ENCODE measurements around the gene JADE2.
A peak's percentile ranks its signal among the peaks of the same experiment; 100 is the strongest.

JADE2 gene

DNA sequence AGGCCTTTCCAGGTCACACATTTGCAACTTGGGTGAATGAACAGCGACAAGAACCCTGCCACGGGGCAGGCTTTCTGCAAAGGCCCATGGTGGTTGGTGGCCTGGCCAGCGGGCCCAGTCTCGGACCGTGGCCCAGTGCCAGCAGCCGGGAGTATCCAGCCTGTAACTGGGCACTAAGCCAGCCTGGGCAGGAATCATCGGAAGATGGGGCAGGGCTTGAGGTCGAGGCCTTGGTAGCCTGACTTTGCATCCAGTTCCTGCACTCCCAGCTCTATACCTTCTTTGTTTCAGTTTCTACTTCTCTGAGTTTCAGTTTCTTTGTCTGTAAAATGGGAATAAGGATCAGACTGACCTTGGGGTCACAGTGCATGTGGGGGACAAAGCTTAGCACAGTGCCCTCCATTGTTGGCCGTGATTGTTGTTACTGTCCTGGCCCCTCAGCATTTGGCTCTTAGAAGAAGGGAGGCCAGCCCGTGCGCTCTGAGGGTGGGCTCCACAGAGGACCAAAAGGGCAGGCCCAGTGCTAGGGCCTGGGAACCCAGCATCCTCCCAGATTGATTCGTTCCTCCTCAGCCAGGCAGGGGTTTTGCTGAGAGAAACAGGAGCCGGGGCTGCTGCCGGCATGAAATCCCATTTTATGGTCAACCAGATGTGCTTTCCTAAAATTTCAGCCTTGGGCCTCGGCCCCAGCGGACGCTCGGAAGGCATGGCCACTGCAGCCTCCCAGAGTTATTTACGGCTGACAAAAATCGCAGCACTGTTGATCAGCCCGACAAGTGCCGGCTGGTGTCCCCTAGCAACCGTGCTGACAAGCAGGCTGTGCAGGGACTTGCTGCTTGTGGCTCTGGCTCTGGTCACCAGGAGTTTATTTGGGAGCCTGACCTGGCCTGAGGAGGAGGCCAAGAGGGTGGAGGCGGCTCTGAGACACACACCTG lies 43.6 kb downstream of the JADE2 start:
- TF ChIP-seq TCF12 (IDR thresholded peaks at IDR 0.05; ENCODE audit: low read depth) (no peak), NFIC (IDR thresholded peaks at IDR 0.05) (peak; percentile 85)

GRCh38 chr5:134569758-134570364 lies 44.4 kb downstream of the JADE2 start:
- TF ChIP-seq EP300 (IDR thresholded peaks at IDR 0.05; ENCODE audit: borderline replicate concordance) = no peak
- TF ChIP-seq EGR1 (IDR thresholded peaks at IDR 0.05) = no peak
- no peak for TF ChIP-seq REST (IDR thresholded peaks at IDR 0.05; ENCODE audit: low read depth)
- TF ChIP-seq NFIC (IDR thresholded peaks at IDR 0.05) = no peak
- no peak for TF ChIP-seq CREB1 (IDR thresholded peaks at IDR 0.05; ENCODE audit: low read depth)
- no peak for TF ChIP-seq MAX (IDR thresholded peaks at IDR 0.05)
- TF ChIP-seq CEBPB (IDR thresholded peaks at IDR 0.05) = no peak
- TF ChIP-seq FOXM1 (IDR thresholded peaks at IDR 0.05; ENCODE audit: borderline replicate concordance, low read depth) = no peak
- TF ChIP-seq TCF12 (IDR thresholded peaks at IDR 0.05; ENCODE audit: low read depth) = no peak
- no peak for TF ChIP-seq TAF1 (IDR thresholded peaks at IDR 0.05; ENCODE audit: low read depth)
- TF ChIP-seq TEAD4 (IDR thresholded peaks at IDR 0.05) = no peak
- no peak for TF ChIP-seq ZBTB7A (IDR thresholded peaks at IDR 0.05; ENCODE audit: low read depth)
- TF ChIP-seq RAD21 (IDR thresholded peaks at IDR 0.05; ENCODE audit: low read depth) = no peak
- no peak for TF ChIP-seq YY1 (IDR thresholded peaks at IDR 0.05; ENCODE audit: low read depth)
- no peak for TF ChIP-seq USF1 (IDR thresholded peaks at IDR 0.05)

- TF ChIP-seq NFIC (IDR thresholded peaks at IDR 0.05) (no peak), TAF1 (IDR thresholded peaks at IDR 0.05; ENCODE audit: low read depth) (no peak), FOXM1 (IDR thresholded peaks at IDR 0.05; ENCODE audit: borderline replicate concordance, low read depth) (no peak), USF1 (IDR thresholded peaks at IDR 0.05) (no peak), MAX (IDR thresholded peaks at IDR 0.05) (no peak), CREB1 (IDR thresholded peaks at IDR 0.05; ENCODE audit: low read depth) (no peak), CEBPB (IDR thresholded peaks at IDR 0.05) (no peak), EGR1 (IDR thresholded peaks at IDR 0.05) (no peak), RAD21 (IDR thresholded peaks at IDR 0.05; ENCODE audit: low read depth) (no peak), TCF12 (IDR thresholded peaks at IDR 0.05; ENCODE audit: low read depth) (no peak), ZBTB7A (IDR thresholded peaks at IDR 0.05; ENCODE audit: low read depth) (no peak), EP300 (IDR thresholded peaks at IDR 0.05; ENCODE audit: borderline replicate concordance) (no peak), TEAD4 (IDR thresholded peaks at IDR 0.05) (no peak), REST (IDR thresholded peaks at IDR 0.05; ENCODE audit: low read depth) (no peak), YY1 (IDR thresholded peaks at IDR 0.05; ENCODE audit: low read depth) (no peak)
These were observed 44.9 kb downstream of the JADE2 start for GRCh38 chr5:134570365-134570758.

DNA sequence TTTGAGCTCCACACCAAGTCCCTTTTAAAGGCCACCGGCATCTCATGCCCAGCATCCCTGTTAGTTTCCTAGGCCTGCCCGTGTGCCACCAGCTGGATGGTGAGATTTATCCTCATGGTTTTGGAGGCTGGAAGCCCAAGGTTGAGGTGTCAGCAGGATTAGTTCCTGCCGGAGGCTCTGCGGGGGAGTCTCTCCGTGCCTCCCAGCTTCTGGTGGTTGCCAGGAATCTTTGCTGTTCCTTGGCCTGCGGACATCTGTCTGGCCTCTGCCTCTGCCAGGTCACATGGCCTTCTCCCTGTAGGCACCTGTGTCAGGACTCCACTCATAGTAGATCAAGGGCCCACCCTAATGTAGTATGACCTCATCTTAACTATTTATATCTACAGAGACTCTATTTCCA lies 45.4 kb downstream of the JADE2 start:
- no peak for TF ChIP-seq EGR1 (IDR thresholded peaks at IDR 0.05)
- no peak for TF ChIP-seq EP300 (IDR thresholded peaks at IDR 0.05; ENCODE audit: borderline replicate concordance)
- no peak for TF ChIP-seq REST (IDR thresholded peaks at IDR 0.05; ENCODE audit: low read depth)
- TF ChIP-seq NFIC (IDR thresholded peaks at IDR 0.05) = no peak
- TF ChIP-seq USF1 (IDR thresholded peaks at IDR 0.05) = no peak
- TF ChIP-seq YY1 (IDR thresholded peaks at IDR 0.05; ENCODE audit: low read depth) = no peak
- no peak for TF ChIP-seq MAX (IDR thresholded peaks at IDR 0.05)
- TF ChIP-seq CEBPB (IDR thresholded peaks at IDR 0.05) = no peak
- no peak for TF ChIP-seq RAD21 (IDR thresholded peaks at IDR 0.05; ENCODE audit: low read depth)
- no peak for TF ChIP-seq TEAD4 (IDR thresholded peaks at IDR 0.05)
- TF ChIP-seq ZBTB7A (IDR thresholded peaks at IDR 0.05; ENCODE audit: low read depth) = no peak
- TF ChIP-seq TAF1 (IDR thresholded peaks at IDR 0.05; ENCODE audit: low read depth) = no peak

Data from Ishikawa (cell line).